ENCODE measurements around the gene VEGFD. TPM values are rescaled to one million over a fixed set of nuclear protein-coding genes. Genes with fewer than 3 reads are reported as not detected.

Gene VEGFD
- total and polyA plus RNA-seq, 2 of the 13 experiments (the other 11 are each of a cell fraction or from before 2014, with no cell fraction given), result 0.11 to 0.35 TPM

DNA sequence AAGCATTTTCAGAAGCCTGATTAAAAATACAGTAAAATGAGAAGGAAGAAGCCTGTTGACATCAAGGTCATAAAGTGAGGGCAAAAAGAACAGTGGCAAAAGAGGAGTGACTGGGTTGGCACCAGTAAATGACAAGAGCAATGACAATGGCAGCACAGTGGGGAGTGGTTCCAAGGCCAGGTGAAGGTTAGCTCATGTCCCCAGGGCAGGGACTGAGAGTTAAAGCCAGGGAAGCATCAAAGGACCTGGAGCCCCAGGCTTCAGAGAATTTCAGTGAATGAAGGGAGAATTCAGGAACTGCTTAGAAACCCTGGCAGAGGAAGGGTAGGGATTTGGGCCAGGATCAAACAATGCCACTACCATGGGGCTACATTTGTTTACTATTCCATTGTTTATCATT is 40.1 kb downstream of the VEGFD start:
- Histone ChIP-seq H4K20me1 (ENCODE audit: insufficient read depth, low read length) (no peaks in the 10 kb centered on the region), H3K9me3 (ENCODE audit: low read length) (no peaks in the 10 kb centered on the region), H3K27ac (ENCODE audit: extremely low read length, insufficient read depth, low read length) (no peak overlapping the region), H3K36me3 (replicated peaks in 1 of 2; ENCODE audit: control insufficient read depth in 1 of 2, insufficient read depth in 2 of 2, low read length in 2 of 2) (no peaks in the 10 kb centered on the region), H3K4me3 (replicated peaks in 1 of 3; ENCODE audit: insufficient read depth in 1 of 3, low read depth in 2 of 3, low read length in 3 of 3) (no peak overlapping the region), H3K79me2 (ENCODE audit: insufficient read depth, low read length) (no peaks in the 10 kb centered on the region), H2AFZ (ENCODE audit: low read length) (no peak overlapping the region), H3K4me2 (ENCODE audit: low read depth, low read length) (no peak overlapping the region), H3K9ac (ENCODE audit: insufficient read depth, low read depth, low read length) (no peak overlapping the region), H3K27me3 (ENCODE audit: control insufficient read depth in 1 of 2, insufficient read depth in 2 of 2, low read length in 2 of 2) (no peaks in the 10 kb centered on the region), H3K4me1 (ENCODE audit: insufficient read depth, low read length) (no peaks in the 10 kb centered on the region)
- no peak for ATAC-seq
- POLR2A ChIA-PET, result no interaction called here
- BruUV-seq (replicated peaks), result no TSS peak
- no peak for FAIRE-seq
- intact Hi-C loops (cut with micrococcal nuclease; ENCODE audit: unreplicated experiment) (no loop called here), in situ Hi-C loops (cut with HindIII; ENCODE audit: extremely low pct_ligation_motif_present, low pct_unique_long_range_greater_than_20kb) (loop anchor here (10.0 to 25.0 kb wide), 3 partner anchors 121 to 343 kb away; no protein-coding TSS in a partner anchor)
- DNase-seq (ENCODE audit: low spot score), result no peak
- CTCF ChIA-PET (ENCODE audit: low intra/inter-chr PET ratio, low total read pairs), result no interaction called here
- TF ChIP-seq, protein P1, sequence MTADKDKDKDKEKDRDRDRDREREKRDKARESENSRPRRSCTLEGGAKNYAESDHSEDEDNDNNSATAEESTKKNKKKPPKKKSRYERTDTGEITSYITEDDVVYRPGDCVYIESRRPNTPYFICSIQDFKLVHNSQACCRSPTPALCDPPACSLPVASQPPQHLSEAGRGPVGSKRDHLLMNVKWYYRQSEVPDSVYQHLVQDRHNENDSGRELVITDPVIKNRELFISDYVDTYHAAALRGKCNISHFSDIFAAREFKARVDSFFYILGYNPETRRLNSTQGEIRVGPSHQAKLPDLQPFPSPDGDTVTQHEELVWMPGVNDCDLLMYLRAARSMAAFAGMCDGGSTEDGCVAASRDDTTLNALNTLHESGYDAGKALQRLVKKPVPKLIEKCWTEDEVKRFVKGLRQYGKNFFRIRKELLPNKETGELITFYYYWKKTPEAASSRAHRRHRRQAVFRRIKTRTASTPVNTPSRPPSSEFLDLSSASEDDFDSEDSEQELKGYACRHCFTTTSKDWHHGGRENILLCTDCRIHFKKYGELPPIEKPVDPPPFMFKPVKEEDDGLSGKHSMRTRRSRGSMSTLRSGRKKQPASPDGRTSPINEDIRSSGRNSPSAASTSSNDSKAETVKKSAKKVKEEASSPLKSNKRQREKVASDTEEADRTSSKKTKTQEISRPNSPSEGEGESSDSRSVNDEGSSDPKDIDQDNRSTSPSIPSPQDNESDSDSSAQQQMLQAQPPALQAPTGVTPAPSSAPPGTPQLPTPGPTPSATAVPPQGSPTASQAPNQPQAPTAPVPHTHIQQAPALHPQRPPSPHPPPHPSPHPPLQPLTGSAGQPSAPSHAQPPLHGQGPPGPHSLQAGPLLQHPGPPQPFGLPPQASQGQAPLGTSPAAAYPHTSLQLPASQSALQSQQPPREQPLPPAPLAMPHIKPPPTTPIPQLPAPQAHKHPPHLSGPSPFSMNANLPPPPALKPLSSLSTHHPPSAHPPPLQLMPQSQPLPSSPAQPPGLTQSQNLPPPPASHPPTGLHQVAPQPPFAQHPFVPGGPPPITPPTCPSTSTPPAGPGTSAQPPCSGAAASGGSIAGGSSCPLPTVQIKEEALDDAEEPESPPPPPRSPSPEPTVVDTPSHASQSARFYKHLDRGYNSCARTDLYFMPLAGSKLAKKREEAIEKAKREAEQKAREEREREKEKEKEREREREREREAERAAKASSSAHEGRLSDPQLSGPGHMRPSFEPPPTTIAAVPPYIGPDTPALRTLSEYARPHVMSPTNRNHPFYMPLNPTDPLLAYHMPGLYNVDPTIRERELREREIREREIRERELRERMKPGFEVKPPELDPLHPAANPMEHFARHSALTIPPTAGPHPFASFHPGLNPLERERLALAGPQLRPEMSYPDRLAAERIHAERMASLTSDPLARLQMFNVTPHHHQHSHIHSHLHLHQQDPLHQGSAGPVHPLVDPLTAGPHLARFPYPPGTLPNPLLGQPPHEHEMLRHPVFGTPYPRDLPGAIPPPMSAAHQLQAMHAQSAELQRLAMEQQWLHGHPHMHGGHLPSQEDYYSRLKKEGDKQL (CRISPR knock-in tag; IDR thresholded peaks at IDR 0.05; ENCODE audit: low read depth), result no peak
- no peak for TF ChIP-seq TBL1XR1 (IDR thresholded peaks at IDR 0.05; ENCODE audit: borderline replicate concordance, low read length, partially characterized antibody)
- no peak for TF ChIP-seq MYC (CRISPR knock-in tag; IDR thresholded peaks at IDR 0.05; ENCODE audit: borderline replicate concordance)
- TF ChIP-seq KDM6A (CRISPR knock-in tag; IDR thresholded peaks at IDR 0.05; ENCODE audit: low read depth), result no peak
- no peak for TF ChIP-seq ZSCAN5A (CRISPR knock-in tag; IDR thresholded peaks at IDR 0.05; ENCODE audit: borderline replicate concordance)
- TF ChIP-seq, protein P2, sequence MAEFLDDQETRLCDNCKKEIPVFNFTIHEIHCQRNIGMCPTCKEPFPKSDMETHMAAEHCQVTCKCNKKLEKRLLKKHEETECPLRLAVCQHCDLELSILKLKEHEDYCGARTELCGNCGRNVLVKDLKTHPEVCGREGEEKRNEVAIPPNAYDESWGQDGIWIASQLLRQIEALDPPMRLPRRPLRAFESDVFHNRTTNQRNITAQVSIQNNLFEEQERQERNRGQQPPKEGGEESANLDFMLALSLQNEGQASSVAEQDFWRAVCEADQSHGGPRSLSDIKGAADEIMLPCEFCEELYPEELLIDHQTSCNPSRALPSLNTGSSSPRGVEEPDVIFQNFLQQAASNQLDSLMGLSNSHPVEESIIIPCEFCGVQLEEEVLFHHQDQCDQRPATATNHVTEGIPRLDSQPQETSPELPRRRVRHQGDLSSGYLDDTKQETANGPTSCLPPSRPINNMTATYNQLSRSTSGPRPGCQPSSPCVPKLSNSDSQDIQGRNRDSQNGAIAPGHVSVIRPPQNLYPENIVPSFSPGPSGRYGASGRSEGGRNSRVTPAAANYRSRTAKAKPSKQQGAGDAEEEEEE (CRISPR knock-in tag; IDR thresholded peaks at IDR 0.05; ENCODE audit: borderline replicate concordance), result no peak
- TF ChIP-seq, protein P3, sequence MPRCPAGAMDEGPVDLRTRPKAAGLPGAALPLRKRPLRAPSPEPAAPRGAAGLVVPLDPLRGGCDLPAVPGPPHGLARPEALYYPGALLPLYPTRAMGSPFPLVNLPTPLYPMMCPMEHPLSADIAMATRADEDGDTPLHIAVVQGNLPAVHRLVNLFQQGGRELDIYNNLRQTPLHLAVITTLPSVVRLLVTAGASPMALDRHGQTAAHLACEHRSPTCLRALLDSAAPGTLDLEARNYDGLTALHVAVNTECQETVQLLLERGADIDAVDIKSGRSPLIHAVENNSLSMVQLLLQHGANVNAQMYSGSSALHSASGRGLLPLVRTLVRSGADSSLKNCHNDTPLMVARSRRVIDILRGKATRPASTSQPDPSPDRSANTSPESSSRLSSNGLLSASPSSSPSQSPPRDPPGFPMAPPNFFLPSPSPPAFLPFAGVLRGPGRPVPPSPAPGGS (CRISPR knock-in tag; IDR thresholded peaks at IDR 0.05), result no peak
- TF ChIP-seq KDM5A (IDR thresholded peaks at IDR 0.05; ENCODE audit: borderline replicate concordance, low read length), result no peak
- TF ChIP-seq AFF4 (CRISPR knock-in tag; IDR thresholded peaks at IDR 0.05), result no peak
- no peak for TF ChIP-seq RCOR2 (CRISPR knock-in tag; IDR thresholded peaks at IDR 0.05)
